H1 (cell line): ENCODE results near the gene AGFG2. TPM values are rescaled to one million over a fixed set of nuclear protein-coding genes. Genes with fewer than 3 reads are reported as not detected.

ENCODE experiments used
- FOSL1 ChIP-seq: IDR thresholded peaks from 2 replicates; pipeline ENCODE4 v1.6.1; 2011; ENCODE audit warnings: mild to moderate bottlenecking, low read depth, low read length, moderate library complexity; ENCODE audit not compliant: insufficient read depth
- POU5F1 ChIP-seq: IDR thresholded peaks from 2 replicates; pipeline ENCODE4 v1.6.1; 2011; ENCODE audit warnings: low read depth, mild to moderate bottlenecking, low read length, moderate library complexity
- SP4 ChIP-seq: IDR thresholded peaks from 2 replicates; pipeline ENCODE4 v1.6.1; 2012; ENCODE audit warnings: low read length, inconsistent platforms
- polyA plus RNA-seq, 7 experiments: library from polyadenylated mRNA; depleted of rRNA in 3 of 7; stranded (reverse) in 5 of 7; unstranded in 2 of 7; fragments of >200 nt in 5 of 7; fragments of 200-250 nt in 2 of 7; gene quantifications; 1 replicate in 5 of 7; 2 replicates in 1 of 7; 4 replicates in 1 of 7; pipeline versions ENCODE4 v1.2.1 to v1.2.3, GENCODE V29; 2011 to 2013; ENCODE audit warnings: missing spikeins in 2 of 7, mixed read lengths in 2 of 7
- total RNA-seq: library from RNA; stranded (reverse); fragmentation: NEBNext Ultra II Directional; extraction: Animal tissue kit (Norgen Biotek cat#: 25700); gene quantifications from 2 replicates; pipeline ENCODE4 v1.2.1, GENCODE V29; 2021

The AGFG2 gene
- total and polyA plus RNA-seq, 2 of the 8 experiments (the other 6 are each of a cell fraction or from before 2014, with no cell fraction given), result 7.6 to 11.2 TPM

GRCh38 chr7:100544386-100544785 lies 5.4 kb downstream of the AGFG2 start (continued):
- TF ChIP-seq FOSL1 (no peak), SP4 (no peak), POU5F1 (no peak)
